CD4-positive, alpha-beta T cell treated with Interleukin-2 at 100 ng/mL for 4 hours (primary cell): Measurements from ENCODE around the gene OR4Q2.
"Not testable (repeated sequence)": the region's sequence is repeated elsewhere in the genome, so short reads cannot be mapped to it uniquely, and the experiment has no call there.

Source experiments
- DNase-seq: peaks from one replicate; pipeline ENCODE4 v3.0.0-alpha.2; 2020; ENCODE audit warnings: low spot score

Gene OR4Q2

DNA sequence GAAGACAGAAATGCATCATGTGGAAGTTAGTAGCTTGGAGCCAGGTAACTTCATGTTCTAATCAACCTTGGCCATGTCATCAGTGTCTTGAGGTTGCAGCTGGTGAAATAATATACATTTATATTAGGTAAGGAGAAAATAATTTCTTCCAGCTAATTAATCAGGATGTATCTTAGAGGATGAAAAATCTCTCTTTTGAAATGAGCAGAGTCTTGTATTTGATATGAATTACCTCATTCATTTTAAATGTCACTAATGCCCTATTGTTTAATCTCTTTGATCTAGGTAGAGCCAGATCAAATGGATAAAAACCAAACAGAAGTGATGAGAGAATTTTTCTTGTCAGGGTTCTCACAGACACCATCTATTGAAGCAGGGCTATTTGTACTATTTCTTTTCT, at the start of gene OR4Q2:
Gene OR4Q2 (plus strand): TSS at position 301 of the 400 bp plus-strand sequence.
- DNase-seq = no peak

GRCh38 chr14:19969735-19970134, 32.2 kb upstream of the OR4Q2 start:
- DNase-seq = not testable (repeated sequence)

DNA sequence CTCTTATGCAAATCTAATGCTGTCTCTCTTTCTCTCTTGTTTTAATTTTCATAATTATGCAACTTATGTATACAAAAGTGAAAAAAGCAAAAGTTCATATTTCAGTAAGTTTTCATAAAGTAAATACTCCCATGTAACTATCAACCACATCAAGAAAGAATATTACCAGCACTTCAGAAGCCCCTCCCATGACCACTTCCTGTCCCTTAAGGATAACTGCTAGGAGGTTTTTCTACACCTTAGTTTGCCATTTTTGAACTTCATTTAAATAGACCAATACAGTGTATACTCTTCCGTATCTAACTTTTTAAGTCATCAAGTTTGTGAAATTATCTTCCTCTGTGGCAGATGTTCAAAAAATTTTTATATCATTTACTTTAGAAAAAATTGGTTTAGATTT, 27.1 kb upstream of the OR4Q2 start:
- DNase-seq = peak; percentile 45

DNA sequence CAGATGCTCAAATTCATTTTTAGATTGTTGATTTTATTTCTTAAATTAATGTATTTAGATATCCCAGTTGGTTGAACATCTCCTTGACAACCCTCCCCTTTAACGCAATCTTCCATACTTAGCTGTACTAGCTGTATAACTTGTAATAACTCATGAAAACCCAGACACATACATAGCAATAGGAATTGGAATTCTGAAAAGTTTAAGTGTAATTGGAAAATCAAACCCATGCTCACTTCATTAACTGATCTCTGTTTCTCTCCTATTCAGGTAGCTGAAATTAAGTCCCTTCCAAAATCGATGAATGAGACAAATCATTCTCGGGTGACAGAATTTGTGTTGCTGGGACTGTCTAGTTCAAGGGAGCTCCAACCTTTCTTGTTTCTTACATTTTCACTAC, 26.7 kb upstream of the OR4Q2 start, which contains the start of gene OR4K15:
Gene OR4K15 (plus strand): TSS at position 301 of the 400 bp plus-strand sequence. CDS start 0 bp downstream, at position 301.
- no peak for DNase-seq

DNA sequence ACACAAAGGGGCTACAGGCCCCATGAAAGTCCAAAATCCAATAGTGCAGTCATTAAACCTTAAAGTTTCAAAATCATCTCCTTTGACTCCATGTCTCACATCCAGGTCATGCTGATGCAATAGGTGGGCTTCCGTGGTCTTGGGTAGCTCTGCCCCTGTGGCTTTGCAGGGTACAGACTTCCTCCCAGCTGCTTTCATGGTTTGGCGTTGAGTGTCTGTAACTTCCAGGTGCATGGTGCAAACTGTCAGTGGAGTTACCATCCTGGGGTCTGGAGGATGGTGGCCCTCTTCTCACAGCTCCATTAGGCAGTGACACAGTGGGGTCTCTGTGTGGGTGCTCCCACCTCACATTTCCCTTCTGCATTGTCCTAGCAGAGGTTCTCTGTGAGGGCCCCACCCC, 8.5 kb upstream of the OR4Q2 start:
- DNase-seq = no peak

GRCh38 chr14:20002319-20002718, 356 bp downstream of the OR4Q2 start:
- DNase-seq = no peak

- no peak for DNase-seq
These were observed 6.2 kb downstream of the OR4Q2 start for GRCh38 chr14:20008156-20008555.

GRCh38 chr14:20019257-20019865, 17.4 kb downstream of the OR4Q2 start, which contains the start of gene OR4K14:
OR4K14 (minus strand) TSS chr14:20019307; CDS start chr14:20015193, 4,114 bp downstream.
- DNase-seq = no peak

GRCh38 chr14:20031058-20031457, 29.1 kb downstream of the OR4Q2 start:
- DNase-seq = no peak

DNA sequence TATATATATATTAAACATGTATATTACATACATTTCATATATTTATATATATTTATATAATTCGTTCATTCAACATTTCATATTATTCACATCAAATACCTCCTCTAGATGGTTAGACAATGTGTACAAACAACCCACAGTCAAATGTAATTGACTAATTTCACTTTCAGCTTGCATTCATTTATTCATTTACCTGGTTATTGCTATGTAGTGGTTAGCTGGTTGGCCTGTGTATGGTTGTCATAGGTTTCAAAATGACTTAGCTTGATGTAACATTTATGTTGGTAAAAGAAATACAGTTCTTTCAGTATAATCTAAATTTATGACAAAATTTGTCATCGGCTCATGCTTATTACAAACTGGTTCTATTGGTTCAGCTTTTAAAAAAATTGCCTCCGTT, 33.5 kb downstream of the OR4Q2 start:
- DNase-seq = no peak

- no peak for DNase-seq
These were observed 34.0 kb downstream of the OR4Q2 start, which contains the start of gene OR4K13 for GRCh38 chr14:20035938-20036337. OR4K13 (minus strand) TSS chr14:20036038; CDS start chr14:20034758, 1,280 bp downstream.

DNA sequence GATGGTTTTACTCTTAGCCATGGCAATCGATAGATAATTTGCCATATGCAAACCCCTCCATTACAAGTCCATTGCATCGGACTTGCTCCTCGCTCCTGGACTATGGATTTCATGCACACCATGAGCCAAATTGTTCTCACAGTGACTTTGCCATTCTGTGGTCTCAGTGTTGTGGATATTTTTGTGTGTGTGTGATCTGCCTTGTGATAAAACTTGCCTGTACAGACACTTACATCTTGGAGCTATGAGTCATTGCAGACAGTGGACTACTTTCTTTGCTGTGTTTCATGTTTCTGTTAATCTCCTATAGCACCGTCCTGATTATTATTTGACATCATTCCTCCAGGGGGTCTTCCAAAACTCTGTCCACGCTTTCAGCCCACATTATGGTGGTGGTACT, 42.3 kb downstream of the OR4Q2 start:
- DNase-seq = no peak

GRCh38 chr14:20048202-20048601, 46.2 kb downstream of the OR4Q2 start:
- DNase-seq = no peak
